ENCODE results near the gene BCAR3. TPM values are rescaled to one million over a fixed set of nuclear protein-coding genes. Genes with fewer than 3 reads are reported as not detected.

The BCAR3 gene
- total and polyA plus RNA-seq, 4 donors, result 12.2 to 33.3 (median 18.2) TPM

- Histone ChIP-seq H3K9ac (ENCODE audit: insufficient read depth in 1 of 2, low read length in 2 of 2) (no peak overlapping the region), H3K4me1 (ENCODE audit: control insufficient read depth in 5 of 5, insufficient read depth in 5 of 5, low read length in 5 of 5) (peaks cover 0 to 16% (median 11%) of the 10 kb centered on the region in 5 donors), H3K27ac (ENCODE audit: low read depth in 1 of 2, low read length in 1 of 2) (peak overlapping the region in 1 of 2 donors; percentile 66), H3K36me3 (ENCODE audit: control insufficient read depth in 4 of 4, insufficient read depth in 4 of 4, low read length in 4 of 4) (no peaks in the 10 kb centered on the region), H3K27me3 (ENCODE audit: control insufficient read depth in 3 of 3, insufficient read depth in 3 of 3, low read length in 2 of 3) (no peaks in the 10 kb centered on the region), H3K9me3 (ENCODE audit: control insufficient read depth in 4 of 4, insufficient read depth in 3 of 4, low read length in 3 of 4) (no peaks in the 10 kb centered on the region), H3K4me3 (no peak overlapping the region)
- DNase-seq (no peak), ATAC-seq (ENCODE audit: insufficient read depth, low FRiP score) (peak; percentile 76)
- TF ChIP-seq, protein P1, sequence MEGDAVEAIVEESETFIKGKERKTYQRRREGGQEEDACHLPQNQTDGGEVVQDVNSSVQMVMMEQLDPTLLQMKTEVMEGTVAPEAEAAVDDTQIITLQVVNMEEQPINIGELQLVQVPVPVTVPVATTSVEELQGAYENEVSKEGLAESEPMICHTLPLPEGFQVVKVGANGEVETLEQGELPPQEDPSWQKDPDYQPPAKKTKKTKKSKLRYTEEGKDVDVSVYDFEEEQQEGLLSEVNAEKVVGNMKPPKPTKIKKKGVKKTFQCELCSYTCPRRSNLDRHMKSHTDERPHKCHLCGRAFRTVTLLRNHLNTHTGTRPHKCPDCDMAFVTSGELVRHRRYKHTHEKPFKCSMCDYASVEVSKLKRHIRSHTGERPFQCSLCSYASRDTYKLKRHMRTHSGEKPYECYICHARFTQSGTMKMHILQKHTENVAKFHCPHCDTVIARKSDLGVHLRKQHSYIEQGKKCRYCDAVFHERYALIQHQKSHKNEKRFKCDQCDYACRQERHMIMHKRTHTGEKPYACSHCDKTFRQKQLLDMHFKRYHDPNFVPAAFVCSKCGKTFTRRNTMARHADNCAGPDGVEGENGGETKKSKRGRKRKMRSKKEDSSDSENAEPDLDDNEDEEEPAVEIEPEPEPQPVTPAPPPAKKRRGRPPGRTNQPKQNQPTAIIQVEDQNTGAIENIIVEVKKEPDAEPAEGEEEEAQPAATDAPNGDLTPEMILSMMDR (IDR thresholded peaks at IDR 0.05; ENCODE audit: control extremely low read depth, extremely low read depth), result no peak
- 48 to 66% methylated on average over 7 of the region's 7 CpGs for WGBS, 2 donors
Observed at GRCh38 chr1:93692983-93693591, 11.4 kb upstream of the BCAR3 start.

GRCh38 chr1:93692451-93692861, 10.8 kb upstream of the BCAR3 start:
- Histone ChIP-seq H3K27ac (ENCODE audit: low read depth in 1 of 2, low read length in 1 of 2) (peak overlapping the region in 1 of 2 donors; percentile 66), H3K4me1 (ENCODE audit: control insufficient read depth in 5 of 5, insufficient read depth in 5 of 5, low read length in 5 of 5) (peaks cover 0 to 16% (median 11%) of the 10 kb centered on the region in 5 donors), H3K27me3 (ENCODE audit: control insufficient read depth in 3 of 3, insufficient read depth in 3 of 3, low read length in 2 of 3) (no peaks in the 10 kb centered on the region), H3K9ac (ENCODE audit: insufficient read depth in 1 of 2, low read length in 2 of 2) (no peak overlapping the region), H3K36me3 (ENCODE audit: control insufficient read depth in 4 of 4, insufficient read depth in 4 of 4, low read length in 4 of 4) (no peaks in the 10 kb centered on the region), H3K9me3 (ENCODE audit: control insufficient read depth in 4 of 4, insufficient read depth in 3 of 4, low read length in 3 of 4) (no peaks in the 10 kb centered on the region), H3K4me3 (no peak overlapping the region)
- TF ChIP-seq, protein P1 (IDR thresholded peaks at IDR 0.05; ENCODE audit: control extremely low read depth, extremely low read depth), result no peak
- ATAC-seq (ENCODE audit: insufficient read depth, low FRiP score) (peak; percentile 22), DNase-seq (no peak)
- 39 to 54% methylated on average over 2 of the region's 2 CpGs for WGBS, 2 donors

DNA sequence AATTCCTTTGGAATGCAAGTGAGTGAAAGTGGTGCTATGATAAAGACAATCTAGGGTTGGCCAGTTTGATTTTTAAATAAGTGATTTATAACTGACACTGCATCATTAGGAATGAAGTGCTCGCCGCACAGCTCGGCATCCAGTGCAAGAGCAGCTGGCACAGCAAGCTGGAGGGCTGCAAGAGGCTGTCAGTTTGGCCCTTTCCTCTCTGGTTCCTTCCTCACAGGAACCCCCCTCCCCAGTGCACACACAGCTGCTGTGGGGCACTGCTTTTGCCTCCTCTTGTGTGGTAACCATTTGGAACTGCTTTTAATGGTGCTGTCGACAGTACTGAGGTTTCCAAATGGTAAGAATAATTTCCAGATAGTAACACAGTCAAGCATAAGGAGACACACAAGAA, 10.4 kb upstream of the BCAR3 start:
- TF ChIP-seq, protein P1 (IDR thresholded peaks at IDR 0.05; ENCODE audit: control extremely low read depth, extremely low read depth), result no peak
- ATAC-seq (ENCODE audit: insufficient read depth, low FRiP score), result no peak
- no peaks in the 10 kb centered on the region for H3K27me3 ChIP-seq (ENCODE audit: control insufficient read depth in 3 of 3, insufficient read depth in 3 of 3, low read length in 2 of 3)
- peak; percentile 54 to 58 (median 55) for DNase-seq
- no peaks in the 10 kb centered on the region for H3K36me3 ChIP-seq (ENCODE audit: control insufficient read depth in 4 of 4, insufficient read depth in 4 of 4, low read length in 4 of 4)
- H3K9ac ChIP-seq (ENCODE audit: insufficient read depth in 1 of 2, low read length in 2 of 2), result no peak overlapping the region
- peaks cover 0 to 16% (median 11%) of the 10 kb centered on the region in 5 donors for H3K4me1 ChIP-seq (ENCODE audit: control insufficient read depth in 5 of 5, insufficient read depth in 5 of 5, low read length in 5 of 5)
- peak overlapping the region in 1 of 2 donors; percentile 66 for H3K27ac ChIP-seq (ENCODE audit: low read depth in 1 of 2, low read length in 1 of 2)
- H3K9me3 ChIP-seq (ENCODE audit: control insufficient read depth in 4 of 4, insufficient read depth in 3 of 4, low read length in 3 of 4), result no peaks in the 10 kb centered on the region
- H3K4me3 ChIP-seq, result no peak overlapping the region
- WGBS, 2 donors, result 29 to 41% methylated on average over 4 of the region's 4 CpGs
